ENCODE measurements around the gene TMEFF2.

- no peak for TF ChIP-seq POLR2A (IDR thresholded peaks at IDR 0.05)
- TF ChIP-seq CTCF (IDR thresholded peaks at IDR 0.05): no peak
Observed at GRCh38 chr2:192049362-192049761, 145.4 kb downstream of the TMEFF2 start.

Data from upper lobe of left lung (tissue), 4 donors.